ENCODE data around the gene MINK1. TPM values are rescaled to one million over a fixed set of nuclear protein-coding genes. Genes with fewer than 3 reads are reported as not detected.
"Not testable (repeated sequence)": the region's sequence is repeated elsewhere in the genome, so short reads cannot be mapped to it uniquely, and the experiment has no call there.

MINK1 gene
- total RNA-seq, 2 experiments from 2014 or later = 50.8 to 51.5 TPM

DNA sequence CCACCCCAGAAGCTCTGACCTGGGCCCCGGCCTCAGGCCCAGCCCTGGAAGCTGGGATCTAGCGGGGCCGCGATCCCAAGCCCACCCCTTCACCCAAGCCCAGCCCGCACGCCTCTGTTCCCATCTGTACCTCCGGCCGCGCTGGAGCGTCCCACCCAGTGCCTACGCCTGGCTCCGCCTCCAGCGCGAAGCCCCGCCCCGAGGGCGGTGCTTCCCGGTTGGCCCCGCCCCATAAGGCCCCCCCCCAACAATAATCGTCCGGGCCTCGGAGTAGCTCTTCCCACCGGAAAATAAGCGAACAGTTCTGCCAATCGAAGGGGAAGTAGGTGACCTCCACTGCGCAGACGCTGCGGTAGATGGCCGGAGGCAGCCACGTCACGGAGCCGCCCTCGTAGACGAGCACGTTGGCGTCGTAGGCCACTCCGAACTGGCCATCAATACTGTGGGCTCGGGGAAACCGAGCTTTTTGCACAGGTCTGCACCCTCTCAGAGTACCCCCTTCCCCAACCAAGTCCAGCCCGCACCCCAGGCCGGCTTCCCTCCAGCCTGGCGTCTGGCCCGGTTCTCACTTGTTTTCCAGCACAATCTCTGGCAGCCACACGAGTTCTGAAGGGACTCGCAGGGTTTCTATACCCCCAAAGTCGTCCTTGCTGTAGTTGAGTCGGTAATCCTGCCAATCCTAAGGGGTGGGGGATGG lies 68.7 kb downstream of the MINK1 start:
- Mint-ChIP-seq H3K4me1 (ENCODE audit: low read depth) (peaks cover 34% of the 10 kb centered on the region), H3K9me3 (no peaks in the 10 kb centered on the region), H3K27me3 (no peaks in the 10 kb centered on the region), H3K27ac (no peak overlapping the region), H3K36me3 (ENCODE audit: low read depth) (peaks cover 16% of the 10 kb centered on the region), H3K4me3 (peak overlapping the region; percentile 94)
- no peak for TF ChIP-seq CTCF (IDR thresholded peaks at IDR 0.05)
- POLR2A ChIA-PET = interaction anchor here (0.6 to 5.8 kb wide), 8 partner anchors 7 to 201 kb away, joined by 3 to 41 read pairs (median 4); partner anchors contain the start of genes ARRB2, PFN1, RNF167 and SLC25A11
- CTCF ChIA-PET = interaction anchor here (1.2 to 2.4 kb wide), 6 partner anchors 12 to 335 kb away, joined by 3 to 19 read pairs (median 7); partner anchors contain the start of genes PSMB6, RNF167 and SLC25A11
- intact Hi-C loops (cut with micrococcal nuclease) = loop anchor here (10.0 kb wide), 1 partner anchor 163 kb away; no protein-coding TSS in a partner anchor
- DNase-seq (peak; percentile 20), ATAC-seq (no peak)

DNA sequence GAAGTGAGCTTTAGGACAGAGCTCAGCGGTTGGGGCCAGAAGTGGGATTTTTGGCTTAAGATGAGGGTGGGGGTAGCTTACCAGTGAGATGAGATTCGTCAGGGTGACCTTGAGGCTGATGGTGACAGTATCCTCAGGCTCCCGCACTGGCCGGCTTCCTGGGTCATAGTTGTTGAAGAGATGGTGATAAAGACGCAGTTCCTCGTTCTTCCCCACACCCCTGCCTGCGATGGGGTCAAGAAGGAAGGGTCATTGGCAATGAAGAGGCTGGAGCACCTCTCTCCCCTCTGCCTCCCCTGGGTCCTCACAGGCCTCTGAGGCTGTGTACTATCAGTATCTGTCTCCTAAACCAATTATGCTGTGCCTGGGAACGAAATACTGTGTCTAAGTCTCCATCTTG lies 69.4 kb downstream of the MINK1 start:
- peak overlapping the region; percentile 75 for H3K27ac Mint-ChIP-seq

GRCh38 chr17:4903051-4903818 lies 70.1 kb downstream of the MINK1 start, which contains the start of gene CHRNE:
CHRNE (minus strand) TSS chr17:4903098; CDS start chr17:4903063, 35 bp downstream.
- Mint-ChIP-seq H3K9me3 (no peaks in the 10 kb centered on the region), H3K36me3 (ENCODE audit: low read depth) (peaks cover 14% of the 10 kb centered on the region), H3K27ac (peak within 1 kb of the TSS; percentile 75), H3K27me3 (no peaks in the 10 kb centered on the region), H3K4me3 (peak within 1 kb of the TSS; percentile 34), H3K4me1 (ENCODE audit: low read depth) (peaks cover 34% of the 10 kb centered on the region)
- DNase-seq = peak; percentile 91
- ChIA-PET POLR2A (interaction anchor here (0.6 to 5.8 kb wide), 5 partner anchors 21 to 208 kb away, joined by 3 to 41 read pairs (median 5); partner anchors contain the start of genes PFN1, RNF167 and SLC25A11), CTCF (interaction anchor here (0.6 to 2.4 kb wide), 22 partner anchors 11 to 293 kb away, joined by 3 to 19 read pairs (median 4); partner anchors contain the start of genes PSMB6, RNF167, SLC25A11 and SPAG7)
- intact Hi-C loops (cut with micrococcal nuclease) = loop anchor here (10.0 kb wide), 1 partner anchor 162 kb away; no protein-coding TSS in a partner anchor
- peak; percentile 95 for TF ChIP-seq CTCF (IDR thresholded peaks at IDR 0.05)
- ATAC-seq = peak; percentile 52

More for the DNA sequence above, 69.4 kb downstream of the MINK1 start:
- DNase-seq = no peak
- intact Hi-C loops (cut with micrococcal nuclease) = loop anchor here (10.0 kb wide), 1 partner anchor 162 kb away; no protein-coding TSS in a partner anchor
- no peak for TF ChIP-seq CTCF (IDR thresholded peaks at IDR 0.05)
- Mint-ChIP-seq H3K4me3 (no peak overlapping the region), H3K9me3 (no peaks in the 10 kb centered on the region), H3K36me3 (ENCODE audit: low read depth) (peaks cover 14% of the 10 kb centered on the region), H3K4me1 (ENCODE audit: low read depth) (peaks cover 34% of the 10 kb centered on the region), H3K27me3 (no peaks in the 10 kb centered on the region)
- POLR2A ChIA-PET = interaction anchor here (1.1 to 5.8 kb wide), 4 partner anchors 20 to 45 kb away, joined by 3 to 41 read pairs (median 6); partner anchors contain the start of genes PFN1, RNF167 and SLC25A11
- CTCF ChIA-PET = interaction anchor here (0.8 to 2.4 kb wide), 16 partner anchors 12 to 336 kb away, joined by 3 to 19 read pairs (median 4); partner anchors contain the start of genes PSMB6, RNF167, SLC25A11 and SPAG7
- ATAC-seq = no peak

GRCh38 chr17:4906642-4907041 lies 73.5 kb downstream of the MINK1 start:
- H3K4me1 Mint-ChIP-seq (ENCODE audit: low read depth) = peaks cover 27% of the 10 kb centered on the region
- H3K27me3 Mint-ChIP-seq; H3K9me3 Mint-ChIP-seq; ATAC-seq; POLR2A ChIA-PET; H3K4me3 Mint-ChIP-seq; H3K36me3 Mint-ChIP-seq (ENCODE audit: low read depth); DNase-seq; H3K27ac Mint-ChIP-seq; CTCF ChIA-PET: not testable (repeated sequence)
- intact Hi-C loops (cut with micrococcal nuclease) = loop anchor here (10.0 kb wide), 1 partner anchor 158 kb away; no protein-coding TSS in a partner anchor

- ChIA-PET CTCF (interaction anchor here (0.6 to 2.6 kb wide), 27 partner anchors 9 to 283 kb away, joined by 3 to 24 read pairs (median 5); partner anchors contain the start of genes C17orf107, ENO3, RNF167 and SLC25A11), POLR2A (interaction anchor here (0.8 to 2.7 kb wide), 7 partner anchors 7 to 58 kb away, joined by 3 to 7 read pairs (median 3); partner anchors contain the start of genes C17orf107 and ENO3)
- intact Hi-C loops (cut with micrococcal nuclease) = loop anchor here (10.0 kb wide), 1 partner anchor 156 kb away; no protein-coding TSS in a partner anchor
- Mint-ChIP-seq H3K27me3 (no peaks in the 10 kb centered on the region), H3K4me3 (no peak overlapping the region), H3K9me3 (no peaks in the 10 kb centered on the region), H3K36me3 (ENCODE audit: low read depth) (no peaks in the 10 kb centered on the region), H3K4me1 (ENCODE audit: low read depth) (peaks cover 12% of the 10 kb centered on the region), H3K27ac (no peak overlapping the region)
- DNase-seq = peak; percentile 31
- peak; percentile 11 for ATAC-seq
- no peak for TF ChIP-seq CTCF (IDR thresholded peaks at IDR 0.05)
Observed at GRCh38 chr17:4908301-4908700, 75.2 kb downstream of the MINK1 start.
